HepG2 (cell line): ENCODE results near the gene LRRC74B. TPM values are rescaled to one million over a fixed set of nuclear protein-coding genes. Genes with fewer than 3 reads are reported as not detected.

Experiments
- ATAC-seq: fragments of 200-7000 bp; cut with Tn5 transposase; 3 replicates; pipeline ENCODE4 v1.9.1; 2020; ENCODE audit warnings: mild to moderate bottlenecking, moderate library complexity
- BruUV-seq: library from RNA; stranded (reverse); fragments of 400-500 nt; replicated peaks from 2 replicates; lab custom pipeline; 2021; lab: Mats Ljungman, UMichigan
- CTCF ChIA-PET: fragments of 300-600 bp; formaldehyde crosslinking; extraction: SDS; loops from one replicate; lab custom pipeline; 2021; ENCODE audit warnings: low total read pairs, inconsistent platforms, low intra/inter-chr PET ratio; lab: Yijun Ruan, JAX
- POLR2A ChIA-PET: fragments of 350-600 bp; sonication (Branson Sonifier 250); formaldehyde crosslinking; loops from one replicate; lab custom pipeline; 2020; ENCODE audit warnings: antibody characterized with exemption, inconsistent platforms; lab: Yijun Ruan, JAX
- DNase-seq: peaks from one replicate; pipeline ENCODE4 v3.0.0-alpha.2; 2015; ENCODE audit warnings: low spot score
- FAIRE-seq: peaks from 3 replicates; lab custom pipeline; 2011; peaks lifted over from hg19 to GRCh38; lab: Jason Lieb, UNC
- H2AFZ ChIP-seq: one replicate; pipeline ENCODE4 v1.6.1; 2011; ENCODE audit warnings: low read length, inconsistent platforms
- H3K27ac ChIP-seq: fragments of 300-600 bp; 3 replicates; pipeline ENCODE4 v1.8.0; 2011; ENCODE audit warnings: mixed run types, mild to moderate bottlenecking, mixed read lengths, low read length, inconsistent platforms; ENCODE audit not compliant: insufficient read depth; ENCODE audit errors: extremely low read length
- H3K27me3 ChIP-seq, 2 experiments: fragments of 200-600 bp in 1 of 2; 2 replicates in 1 of 2; 3 replicates in 1 of 2; pipeline versions ENCODE4 v1.6.0 to v1.8.0; 2011; ENCODE audit warnings: low read length in 2 of 2, mild to moderate bottlenecking in 2 of 2, moderate library complexity in 2 of 2, inconsistent platforms in 1 of 2; ENCODE audit not compliant: insufficient read depth in 2 of 2, control insufficient read depth in 1 of 2
- H3K36me3 ChIP-seq, 2 experiments: fragments of 200-600 bp in 1 of 2; replicated peaks in 1 of 2; 2 replicates in 1 of 2; 3 replicates in 1 of 2; pipeline versions ENCODE4 v1.5.1 to v1.8.0; 2011; ENCODE audit warnings: low read length in 2 of 2, inconsistent platforms in 1 of 2; ENCODE audit not compliant: insufficient read depth in 2 of 2, control insufficient read depth in 1 of 2
- H3K4me1 ChIP-seq: 2 replicates; pipeline ENCODE4 v1.5.1; 2012; ENCODE audit warnings: low read length, inconsistent platforms; ENCODE audit not compliant: insufficient read depth
- H3K4me2 ChIP-seq: 2 replicates; pipeline ENCODE4 v1.6.0; 2011; ENCODE audit warnings: low read depth, low read length, inconsistent platforms
- H3K4me3 ChIP-seq, 3 experiments: fragments of 200-600 bp in 1 of 3; sonication (generic), shearing (Covaris generic) in 1 of 3; replicated peaks in 1 of 3; 2 replicates each; pipeline ENCODE4 v1.5.1; 2011 to 2016; ENCODE audit warnings: low read length in 3 of 3, inconsistent platforms in 2 of 3, low read depth in 2 of 3, mild to moderate bottlenecking in 2 of 3, control low read depth in 1 of 3, mixed read lengths in 1 of 3; ENCODE audit not compliant: insufficient read depth in 1 of 3
- H3K79me2 ChIP-seq: one replicate; pipeline ENCODE4 v1.6.1; 2011; ENCODE audit warnings: low read length, inconsistent platforms; ENCODE audit not compliant: insufficient read depth
- H3K9ac ChIP-seq: 2 replicates; pipeline ENCODE4 v1.6.0; 2011; ENCODE audit warnings: mild to moderate bottlenecking, low read depth, low read length, inconsistent platforms; ENCODE audit not compliant: insufficient read depth
- H3K9me3 ChIP-seq: 2 replicates; pipeline ENCODE4 v1.5.1; 2012; ENCODE audit warnings: mild to moderate bottlenecking, low read length
- H4K20me1 ChIP-seq: 2 replicates; pipeline ENCODE4 v1.6.0; 2011; ENCODE audit warnings: inconsistent platforms, mild to moderate bottlenecking, low read length, moderate library complexity; ENCODE audit not compliant: insufficient read depth
- BRCA1 ChIP-seq: sonication (generic); formaldehyde crosslinking; IDR thresholded peaks from 2 replicates; pipeline ENCODE4 v1.4.0; 2020; ENCODE audit warnings: missing genetic modification reagents
- GPN1 ChIP-seq: sonication (generic); formaldehyde crosslinking; IDR thresholded peaks from 2 replicates; pipeline ENCODE4 v1.5.1; 2020; ENCODE audit warnings: missing genetic modification reagents, borderline replicate concordance
- HNRNPK ChIP-seq: fragments of 200-400 bp; formaldehyde crosslinking; IDR thresholded peaks from 2 replicates; pipeline ENCODE4 v1.6.1; 2018; ENCODE audit warnings: low read length, low read depth, moderate library complexity, mild to moderate bottlenecking; ENCODE audit not compliant: poor library complexity, severe bottlenecking
- MAF1 ChIP-seq: sonication (generic); formaldehyde crosslinking; IDR thresholded peaks from 2 replicates; pipeline ENCODE4 v1.5.0; 2020; ENCODE audit warnings: missing genetic modification reagents, borderline replicate concordance
- NFIC ChIP-seq: IDR thresholded peaks from 2 replicates; pipeline ENCODE4 v1.6.1; 2012; ENCODE audit warnings: mild to moderate bottlenecking, low read length, inconsistent platforms
- SMYD3 ChIP-seq: sonication (generic); formaldehyde crosslinking; IDR thresholded peaks from 2 replicates; pipeline ENCODE4 v1.8.1; 2023; ENCODE audit warnings: mild to moderate bottlenecking, missing genetic modification reagents
- TOPORS ChIP-seq: sonication (generic); formaldehyde crosslinking; IDR thresholded peaks from 2 replicates; pipeline ENCODE4 v1.8.0; 2023; ENCODE audit warnings: mild to moderate bottlenecking, missing genetic modification reagents
- ZFX ChIP-seq: sonication (generic); formaldehyde crosslinking; IDR thresholded peaks from 2 replicates; pipeline ENCODE4 v1.4.0; 2020; ENCODE audit warnings: mild to moderate bottlenecking, low read depth, missing genetic modification reagents, moderate library complexity
- ZNF20 ChIP-seq: sonication (generic); formaldehyde crosslinking; IDR thresholded peaks from 2 replicates; pipeline ENCODE4 v1.4.0; 2020; ENCODE audit warnings: mild to moderate bottlenecking, moderate library complexity, missing genetic modification reagents
- WGBS: methylation state at CpG from one replicate; pipeline ENCODE4 v1.1.6; 2017; ENCODE audit warnings: low lambda C conversion rate; 5-methylcytosine and 5-hydroxymethylcytosine counted together
- in situ Hi-C: cut with HindIII; loops from 2 replicates; pipeline ENCODE4 v1.10.0; 2017; ENCODE audit warnings: low pct_unique_long_range_greater_than_20kb; ENCODE audit not compliant: extremely low pct_ligation_motif_present
- intact Hi-C: fragments of 100-400 bp; cut with micrococcal nuclease; formaldehyde crosslinking; loops from one replicate; pipeline ENCODE4 v1.10.0; 2022; ENCODE audit not compliant: unreplicated experiment
- polyA plus RNA-seq, 8 experiments: library from polyadenylated mRNA; depleted of rRNA in 3 of 8; stranded (reverse) in 7 of 8; unstranded in 1 of 8; fragments of >200 nt; fragmentation: Illumina TruSeq in 4 of 8; extraction: Trizol in 4 of 8; gene quantifications; 2 replicates each; pipeline versions ENCODE4 v1.2.1 to v1.2.3, GENCODE V29; 2011 to 2016; ENCODE audit warnings: low read depth in 4 of 8, missing spikeins in 1 of 8, mixed read lengths in 1 of 8; ENCODE audit not compliant: insufficient read depth in 1 of 8
- total RNA-seq, 5 experiments: library from RNA; depleted of rRNA; stranded (reverse); fragments of >200 nt; fragmentation: Illumina TruSeq; extraction: Trizol; gene quantifications; 2 replicates each; pipeline ENCODE4 v1.2.3, GENCODE V29; 2016; ENCODE audit warnings: low read depth in 1 of 5
- TF ChIP-seq, protein P1 (sequence below), 2 experiments: fragments of 450-650 bp in 1 of 2; sonication (generic) in 1 of 2; formaldehyde crosslinking; IDR thresholded peaks; 2 replicates each; pipeline versions ENCODE4 v1.5.0 to v1.8.0; 2020 to 2022; ENCODE audit warnings: mild to moderate bottlenecking in 1 of 2, missing genetic modification reagents in 1 of 2

Gene LRRC74B
- total and polyA plus RNA-seq, 2 of the 13 experiments (the other 11 are each of a cell fraction or from before 2014, with no cell fraction given) = not detected

- Histone ChIP-seq H4K20me1 (no peaks in the 10 kb centered on the region), H3K9me3 (no peaks in the 10 kb centered on the region), H3K27ac (no peak overlapping the region), H3K4me2 (no peak overlapping the region), H3K4me1 (no peaks in the 10 kb centered on the region), H3K27me3 (peaks cover 5 to 22% of the 10 kb centered on the region in 2 experiments; a peak in 4 of 5 replicates), H3K79me2 (no peaks in the 10 kb centered on the region), H3K36me3 (no peaks in the 10 kb centered on the region), H3K4me3 (no peak overlapping the region), H3K9ac (no peak overlapping the region), H2AFZ (no peak overlapping the region)
- no TSS peak for BruUV-seq
- no peak for FAIRE-seq
- in situ Hi-C loops = no loop called here
- CTCF ChIA-PET = no interaction called here
- POLR2A ChIA-PET = no interaction called here
- intact Hi-C loops = no loop called here
- TF ChIP-seq, protein P1, sequence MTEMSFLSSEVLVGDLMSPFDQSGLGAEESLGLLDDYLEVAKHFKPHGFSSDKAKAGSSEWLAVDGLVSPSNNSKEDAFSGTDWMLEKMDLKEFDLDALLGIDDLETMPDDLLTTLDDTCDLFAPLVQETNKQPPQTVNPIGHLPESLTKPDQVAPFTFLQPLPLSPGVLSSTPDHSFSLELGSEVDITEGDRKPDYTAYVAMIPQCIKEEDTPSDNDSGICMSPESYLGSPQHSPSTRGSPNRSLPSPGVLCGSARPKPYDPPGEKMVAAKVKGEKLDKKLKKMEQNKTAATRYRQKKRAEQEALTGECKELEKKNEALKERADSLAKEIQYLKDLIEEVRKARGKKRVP (CRISPR knock-in tag; IDR thresholded peaks at IDR 0.05) = no peak
- TF ChIP-seq HNRNPK (no peak), BRCA1 (CRISPR knock-in tag) (no peak), MAF1 (no peak), ZNF20 (CRISPR knock-in tag) (no peak), TOPORS (no peak), ZFX (CRISPR knock-in tag) (no peak), SMYD3 (CRISPR knock-in tag) (no peak), GPN1 (no peak), NFIC (no peak)
- ATAC-seq = no peak
- DNase-seq = no peak
- WGBS = 68% methylated on average over 6 of the region's 6 CpGs
These were observed 36.5 kb downstream of the LRRC74B start for GRCh38 chr22:21082248-21082647.
